Epithelial cell of esophagus (primary cell): ENCODE data around the gene MFAP2.

Source experiments
- DNase-seq: peaks from one replicate; pipeline ENCODE4 v3.0.0; 2010; ENCODE audit warnings: low read depth
- H3K4me3 ChIP-seq: 2 replicates; pipeline ENCODE4 v1.5.1; 2011; ENCODE audit warnings: mild to moderate bottlenecking, low read length, control low read depth
- CTCF ChIP-seq: IDR thresholded peaks from 2 replicates; pipeline ENCODE4 v1.5.1; 2011; ENCODE audit warnings: low read depth, mild to moderate bottlenecking, low read length, control low read depth, inconsistent platforms; ENCODE audit not compliant: insufficient read depth; ENCODE audit errors: missing control alignments

The MFAP2 gene

GRCh38 chr1:16986962-16987361 is 6.5 kb upstream of the MFAP2 start:
- no peak overlapping the region for H3K4me3 ChIP-seq
- DNase-seq: no peak

DNA sequence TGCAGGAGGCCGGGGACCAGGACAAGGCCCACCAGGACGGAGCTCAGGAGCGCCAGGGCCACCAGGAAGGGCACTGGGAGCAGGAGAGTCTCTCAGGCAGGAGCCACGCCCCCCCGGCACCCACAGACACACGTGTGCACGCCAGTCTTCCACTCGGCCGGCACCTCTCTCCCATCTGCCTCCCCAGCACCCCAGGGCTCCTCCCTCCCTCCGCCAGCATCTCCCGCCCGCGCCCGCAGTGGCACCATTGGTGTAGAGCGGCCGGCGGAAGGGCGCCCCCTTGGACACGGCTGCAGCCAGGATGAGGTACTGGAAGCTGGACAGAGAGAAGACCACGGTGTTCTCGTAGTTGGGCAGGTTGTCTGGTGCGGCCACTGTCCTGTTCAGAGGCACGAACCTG is 6.1 kb upstream of the MFAP2 start:
- no peak for TF ChIP-seq CTCF
- H3K4me3 ChIP-seq: no peak overlapping the region
- no peak for DNase-seq

More at GRCh38 chr1:16986962-16987361, 6.5 kb upstream of the MFAP2 start:
- peak; percentile 27 for TF ChIP-seq CTCF

- no peak for TF ChIP-seq CTCF
- no peak for DNase-seq
- H3K4me3 ChIP-seq: no peak overlapping the region
These were observed 5.7 kb upstream of the MFAP2 start for GRCh38 chr1:16986113-16986512.

GRCh38 chr1:16984717-16985116 is 4.3 kb upstream of the MFAP2 start:
- H3K4me3 ChIP-seq: no peak overlapping the region
- DNase-seq: peak; percentile 96
- no peak for TF ChIP-seq CTCF

- no peak for DNase-seq
- H3K4me3 ChIP-seq: no peak overlapping the region
- TF ChIP-seq CTCF: no peak
These were observed 3.2 kb upstream of the MFAP2 start for GRCh38 chr1:16983649-16984048.

DNA sequence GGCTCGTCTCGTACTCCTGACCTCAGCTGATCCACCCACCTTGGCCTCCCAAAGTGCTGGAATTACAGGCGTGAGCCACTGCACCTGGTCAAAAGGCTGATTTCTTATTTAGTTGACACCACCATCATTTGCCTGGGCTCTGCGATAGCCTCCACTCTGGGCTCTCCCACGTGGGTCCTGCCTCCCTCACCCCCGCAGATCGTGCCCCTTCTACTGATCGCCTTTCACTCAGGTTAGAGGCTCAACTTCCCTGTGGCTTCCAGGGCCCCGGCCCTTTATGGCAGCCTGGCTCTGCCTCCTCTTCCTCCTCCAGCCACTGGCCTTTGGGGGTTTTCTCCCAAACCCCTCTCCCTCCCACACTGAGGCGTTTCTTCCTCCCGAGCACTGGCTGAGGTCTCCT is 2.5 kb upstream of the MFAP2 start:
- no peak for TF ChIP-seq CTCF
- DNase-seq: no peak
- H3K4me3 ChIP-seq: no peak overlapping the region

GRCh38 chr1:16981269-16981849 is 939 bp upstream of the MFAP2 start:
- DNase-seq: peak; percentile 96
- TF ChIP-seq CTCF: no peak
- H3K4me3 ChIP-seq: no peak overlapping the region
